HG02610 (cell line): ENCODE measurements around the gene RHOB.
"Not testable (repeated sequence)": the region's sequence is repeated elsewhere in the genome, so short reads cannot be mapped to it uniquely, and the experiment has no call there.

Experiments
- ATAC-seq: cut with Tn5 transposase; IDR thresholded peaks from one replicate; pipeline ENCODE4 v1.9.1; 2021; ENCODE audit warnings: mild to moderate bottlenecking, moderate library complexity; ENCODE audit not compliant: unreplicated experiment

The RHOB gene

DNA sequence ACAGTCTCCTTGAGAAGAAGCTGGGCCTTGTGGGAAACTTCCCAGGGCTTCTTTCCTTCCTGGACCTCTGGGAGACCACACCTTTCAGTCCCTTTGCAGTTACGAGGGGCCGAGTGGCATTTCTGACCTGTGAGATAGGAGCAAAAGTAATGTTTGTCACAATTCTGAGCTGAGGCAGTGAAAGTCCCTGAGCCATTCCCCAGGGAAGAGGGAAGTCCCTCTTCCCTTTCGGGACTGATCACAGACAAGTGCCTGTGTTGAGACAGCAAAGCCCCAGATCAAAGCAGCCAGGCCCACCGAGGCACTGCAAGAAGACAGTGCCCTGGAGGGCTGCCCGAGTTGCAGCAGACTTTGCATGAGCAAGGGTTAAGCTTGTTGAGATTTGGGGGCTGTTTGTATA lies 41.9 kb downstream of the RHOB start:
- ATAC-seq = peak; percentile 65

DNA sequence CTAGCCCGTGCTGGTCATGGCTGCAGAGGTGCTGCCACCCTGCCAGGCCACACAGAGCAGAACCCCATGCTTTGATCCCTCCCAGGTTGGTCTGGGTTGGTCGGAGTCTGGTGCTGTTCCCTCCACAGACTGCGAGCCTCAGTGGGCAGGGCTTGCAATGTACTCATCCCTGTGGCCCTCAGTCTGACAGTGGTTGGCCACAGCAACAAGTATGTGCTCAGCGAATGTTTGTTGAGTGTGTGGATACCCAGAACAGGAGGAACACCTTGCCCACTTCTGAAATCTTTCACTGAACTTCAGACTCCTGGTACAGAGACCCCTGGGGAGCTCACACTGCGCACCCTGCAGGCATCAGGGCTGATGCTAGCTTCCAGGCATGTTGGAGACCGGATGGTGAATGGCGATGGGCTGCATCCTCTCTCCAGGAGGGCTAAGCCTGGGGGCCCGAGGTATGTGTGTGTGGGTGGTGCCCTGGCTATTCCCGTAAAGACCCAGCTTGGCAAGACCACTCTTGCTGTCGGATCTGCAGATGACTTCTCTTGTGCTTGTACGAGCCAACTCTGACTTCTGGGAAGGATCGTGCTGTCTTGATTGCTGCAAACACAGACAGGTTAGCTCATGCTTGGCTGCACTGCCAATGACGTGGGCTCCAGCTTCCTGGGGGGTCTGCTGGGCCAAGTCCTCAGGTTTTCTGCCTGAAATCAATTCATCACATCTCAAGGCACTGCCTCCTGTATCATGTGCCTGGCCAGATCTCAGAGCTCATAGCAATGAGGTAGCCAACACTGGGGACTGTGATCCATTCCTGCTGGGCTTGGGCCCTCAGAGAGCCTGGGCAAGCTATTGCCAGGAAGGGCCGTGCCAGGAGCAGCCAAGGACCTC lies 43.7 kb downstream of the RHOB start:
- ATAC-seq = no peak

DNA sequence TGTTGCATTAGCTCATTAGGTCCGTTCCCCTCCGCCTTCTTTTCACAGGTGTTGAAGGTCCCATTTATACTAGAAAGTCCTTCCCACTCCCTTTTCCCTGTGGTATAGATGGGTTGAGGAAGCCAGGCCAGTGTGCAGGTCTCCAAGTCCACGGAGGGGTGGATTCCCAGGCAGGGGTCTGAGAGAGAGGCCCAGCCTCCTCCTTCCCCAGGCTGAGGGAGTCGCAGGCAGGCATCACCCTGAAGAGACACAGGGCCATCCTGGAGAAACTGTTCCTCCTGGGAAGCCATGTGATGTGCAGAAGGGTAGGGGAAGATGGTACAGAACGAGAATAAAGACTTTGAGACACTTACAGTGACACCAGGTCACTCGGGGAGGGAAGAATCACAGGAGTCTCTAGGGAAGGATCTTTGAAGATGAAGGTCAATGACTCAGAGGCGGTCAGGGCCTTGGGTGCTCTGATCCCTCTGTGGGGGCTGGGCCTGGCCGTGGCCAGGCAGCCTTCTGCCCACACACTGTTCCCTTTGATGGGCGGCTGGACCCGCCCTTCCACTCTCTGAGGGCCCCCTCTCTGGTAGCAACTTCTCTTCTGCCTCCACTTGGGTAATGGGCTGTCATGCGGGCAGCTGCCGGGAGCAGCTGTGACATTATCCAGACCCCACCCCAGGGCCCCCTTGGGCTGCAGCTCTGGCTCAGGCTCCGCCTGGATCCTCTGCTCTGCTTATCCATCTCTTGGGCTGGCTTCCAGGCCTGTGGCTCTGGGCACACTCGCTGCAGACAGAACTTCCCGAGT lies 45.1 kb downstream of the RHOB start:
- ATAC-seq = no peak

DNA sequence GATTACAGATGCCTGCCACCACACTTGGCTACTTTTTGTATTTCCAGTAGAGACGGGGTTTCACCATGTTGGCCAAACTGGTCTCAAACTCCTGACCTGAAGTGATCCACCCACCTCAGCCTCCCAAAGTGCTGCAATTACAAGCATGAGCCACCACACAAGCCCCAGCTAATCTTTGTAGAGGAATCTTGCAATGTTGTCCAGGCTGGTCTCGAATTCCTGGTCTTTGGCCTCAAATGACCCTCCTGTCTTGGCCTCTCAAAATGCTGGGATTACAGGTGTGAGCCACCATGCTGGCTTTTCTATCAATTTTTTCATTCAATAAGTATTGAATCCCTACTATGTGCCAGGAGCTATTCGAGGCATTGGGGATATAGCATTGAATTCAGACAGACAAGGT lies 46.2 kb downstream of the RHOB start:
- not testable (repeated sequence) for ATAC-seq

DNA sequence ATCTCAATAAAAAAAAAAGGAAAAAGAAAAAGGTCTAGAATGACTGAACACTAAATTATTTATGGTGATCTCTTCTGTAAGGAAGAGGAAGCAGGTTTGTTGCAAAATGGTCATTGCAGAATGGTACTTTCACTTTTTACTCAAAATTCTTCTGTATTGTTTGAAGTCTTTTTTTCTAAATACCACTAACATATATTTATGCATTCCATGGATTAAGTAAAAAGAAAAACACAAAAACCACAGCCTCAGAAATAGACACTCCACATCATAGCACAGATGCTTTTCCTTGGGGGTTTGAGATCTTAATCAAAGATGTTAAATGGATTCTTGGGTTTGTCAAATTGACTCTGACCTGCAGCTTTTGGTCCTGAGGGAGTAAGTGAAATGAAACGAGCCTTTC lies 47.4 kb downstream of the RHOB start:
- no peak for ATAC-seq

DNA sequence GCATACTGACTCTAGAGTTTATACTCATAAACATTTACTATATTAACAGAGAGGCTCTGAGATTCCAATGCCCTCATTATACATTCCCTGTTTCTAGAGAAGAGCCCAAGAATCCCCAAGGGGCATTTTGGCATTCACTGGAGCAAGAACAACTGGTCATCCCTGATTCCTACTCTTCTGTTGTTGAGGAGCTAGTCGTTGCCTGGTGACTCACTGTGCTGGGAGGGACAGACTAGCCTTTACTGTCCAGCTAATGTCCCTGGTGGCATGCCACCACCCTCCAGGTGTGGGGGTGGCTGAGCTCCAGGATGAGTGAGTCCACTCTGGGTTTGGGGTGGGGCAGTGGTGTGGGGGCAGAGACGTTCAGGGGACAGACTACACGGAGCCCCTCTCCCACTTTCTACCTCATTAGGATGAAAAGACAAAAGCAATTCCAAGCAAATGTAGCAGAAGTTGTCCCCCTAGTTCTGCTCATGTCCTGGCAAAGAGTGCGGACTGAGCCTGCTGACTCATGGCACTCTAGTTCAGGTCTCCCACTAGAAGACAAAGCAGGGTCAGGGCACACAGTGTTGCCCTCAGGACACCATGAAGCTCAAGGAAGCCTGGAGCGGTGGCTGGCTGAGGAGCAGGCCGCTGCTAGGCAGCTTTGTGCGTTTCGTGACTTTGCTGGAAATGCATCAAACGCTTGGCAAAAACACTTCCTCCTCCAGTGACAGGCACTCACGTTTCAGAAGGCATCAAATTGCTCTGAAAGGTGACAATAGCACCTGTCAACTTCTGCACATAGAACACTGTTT lies 49.4 kb downstream of the RHOB start:
- no peak for ATAC-seq

DNA sequence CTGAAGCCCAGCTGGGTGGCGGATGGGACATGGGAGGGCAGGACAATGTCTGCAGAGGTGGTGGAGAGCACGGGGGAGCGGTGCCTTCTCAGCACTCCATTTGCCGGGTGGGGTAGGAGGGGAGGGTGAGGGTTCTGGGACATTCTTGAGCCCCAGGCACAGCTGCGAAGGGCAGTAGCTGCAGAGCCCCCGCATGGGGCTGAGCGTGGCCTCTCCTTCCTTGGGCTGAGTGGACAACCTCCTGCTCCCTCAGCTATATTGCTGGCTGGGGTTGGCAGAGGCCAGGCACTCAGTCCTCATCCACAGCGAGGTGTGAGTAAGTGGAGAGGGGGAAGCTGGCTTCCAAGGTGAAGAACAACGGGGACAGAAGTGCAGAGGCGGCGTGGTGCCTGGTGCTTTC lies 50.1 kb downstream of the RHOB start:
- no peak for ATAC-seq
